GM13976 (cell line): ENCODE results near the gene DACT2.

Experiments
- DNase-seq: peaks from one replicate; pipeline ENCODE4 v3.0.0; 2012; ENCODE audit warnings: low spot score
- CTCF ChIP-seq: IDR thresholded peaks from 2 replicates; pipeline ENCODE4 v1.5.1; 2012; ENCODE audit warnings: borderline replicate concordance, mild to moderate bottlenecking; ENCODE audit not compliant: insufficient read depth; ENCODE audit errors: extremely low read depth, missing control alignments, control extremely low read depth
- in situ Hi-C: fragments of 300-500 bp; cut with MboI; formaldehyde crosslinking; loops from one replicate; pipeline ENCODE4 v1.12.0; 2022; ENCODE audit warnings: low sequenced_read_pairs, mixed read lengths, inconsistent platforms; ENCODE audit not compliant: unreplicated experiment

DACT2 gene

GRCh38 chr6:168326294-168327261 is 7.0 kb upstream of the DACT2 start:
- no peak for TF ChIP-seq CTCF
- in situ Hi-C loops, result no loop called here
- DNase-seq, result no peak

GRCh38 chr6:168322966-168323365 is 3.4 kb upstream of the DACT2 start:
- TF ChIP-seq CTCF, result no peak
- DNase-seq, result no peak

GRCh38 chr6:168320634-168321033 is 1.1 kb upstream of the DACT2 start:
- no peak for DNase-seq
- TF ChIP-seq CTCF, result no peak
- in situ Hi-C loops, result no loop called here

More at GRCh38 chr6:168322966-168323365, 3.4 kb upstream of the DACT2 start:
- in situ Hi-C loops, result no loop called here

GRCh38 chr6:168318579-168319278 is 848 bp downstream of the DACT2 start:
- in situ Hi-C loops, result no loop called here
- no peak for TF ChIP-seq CTCF
- DNase-seq, result no peak

GRCh38 chr6:168318090-168318489 is 1.5 kb downstream of the DACT2 start:
- DNase-seq, result no peak
- TF ChIP-seq CTCF, result no peak
- in situ Hi-C loops, result no loop called here

- TF ChIP-seq CTCF, result no peak
- in situ Hi-C loops, result no loop called here
- DNase-seq, result no peak
Measured at GRCh38 chr6:168315596-168315995, 4.0 kb downstream of the DACT2 start.
